HG02970 (cell line): ENCODE data around the gene RAET1E.
"Not testable (repeated sequence)": the region's sequence is repeated elsewhere in the genome, so short reads cannot be mapped to it uniquely, and the experiment has no call there.

Source experiments
- ATAC-seq: cut with Tn5 transposase; IDR thresholded peaks from one replicate; pipeline ENCODE4 v1.9.1; 2021; ENCODE audit warnings: mild to moderate bottlenecking, moderate library complexity, moderate number of reproducible peaks; ENCODE audit not compliant: unreplicated experiment, low FRiP score

RAET1E gene

DNA sequence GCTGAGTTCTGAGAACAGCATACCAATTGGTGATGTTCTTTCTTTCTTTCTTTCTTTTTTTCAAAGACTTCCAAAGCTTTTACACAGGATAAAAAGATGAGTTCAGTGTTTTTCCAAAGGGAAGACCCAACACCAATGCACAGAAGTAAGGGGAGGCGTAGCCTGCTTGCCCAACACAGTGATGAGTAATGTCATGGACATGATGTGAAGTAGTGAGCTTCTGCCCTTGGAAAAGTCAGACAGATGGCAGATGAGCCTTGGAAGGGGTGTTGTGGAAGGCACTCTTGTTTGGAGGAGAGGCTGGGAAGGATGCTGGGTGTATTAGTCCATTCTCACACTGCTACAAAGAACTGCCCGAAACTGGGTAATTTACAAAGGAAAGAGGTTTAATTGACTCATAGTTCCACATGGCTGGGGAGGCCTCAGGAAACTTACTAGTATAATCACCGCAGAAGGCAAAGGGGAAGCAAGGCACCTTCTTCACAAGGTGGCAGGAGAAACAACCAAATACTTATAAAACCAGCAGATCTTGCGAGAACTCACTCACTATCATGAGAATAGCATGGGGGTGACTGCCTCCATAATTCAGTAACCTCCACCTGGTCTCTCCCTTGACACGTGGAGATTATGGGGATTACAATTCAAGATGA is 46.3 kb downstream of the RAET1E start:
- no peak for ATAC-seq

DNA sequence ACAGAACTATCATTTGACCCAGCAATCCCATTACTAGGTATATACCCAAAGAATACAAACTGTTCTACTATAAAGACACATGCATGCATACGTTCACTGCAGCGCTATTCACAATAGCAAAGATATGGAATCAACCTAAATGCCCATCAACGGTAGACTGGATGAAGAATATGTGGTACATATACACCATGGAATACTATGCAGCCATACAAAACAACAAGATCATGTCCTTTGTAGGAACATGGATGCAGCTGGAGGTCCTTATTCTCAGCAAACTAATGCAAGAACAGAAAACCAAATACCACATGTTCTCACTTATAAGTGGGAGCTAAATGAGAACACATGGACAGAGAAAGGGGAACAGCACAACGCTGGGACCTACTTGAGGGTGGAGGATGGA is 49.6 kb downstream of the RAET1E start:
- not testable (repeated sequence) for ATAC-seq
